ENCODE measurements around the gene INTS4.
"Not testable (repeated sequence)": the region's sequence is repeated elsewhere in the genome, so short reads cannot be mapped to it uniquely, and the experiment has no call there.

INTS4 gene

DNA sequence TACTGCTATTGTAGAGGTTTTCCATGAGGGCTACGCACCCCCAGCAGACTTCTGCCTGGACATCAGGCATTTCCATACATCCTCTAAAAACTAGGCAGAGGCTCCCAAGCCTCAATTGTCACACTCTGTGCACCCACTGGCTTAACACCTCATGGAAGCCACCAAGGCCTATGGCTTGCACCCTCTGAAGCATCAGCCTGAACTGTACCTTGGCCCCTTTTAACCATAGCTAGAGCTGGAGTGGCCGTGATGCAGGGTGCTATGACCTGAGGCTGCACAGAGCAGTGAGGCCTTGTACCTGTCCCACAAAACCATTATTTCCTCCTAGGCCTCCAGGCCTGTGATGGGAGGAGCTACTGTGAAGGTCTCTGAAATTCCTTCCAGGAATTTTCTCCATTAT lies 139.6 kb downstream of the INTS4 start:
- no peak for DNase-seq (ENCODE audit: low read depth)
- TF ChIP-seq, protein P1, sequence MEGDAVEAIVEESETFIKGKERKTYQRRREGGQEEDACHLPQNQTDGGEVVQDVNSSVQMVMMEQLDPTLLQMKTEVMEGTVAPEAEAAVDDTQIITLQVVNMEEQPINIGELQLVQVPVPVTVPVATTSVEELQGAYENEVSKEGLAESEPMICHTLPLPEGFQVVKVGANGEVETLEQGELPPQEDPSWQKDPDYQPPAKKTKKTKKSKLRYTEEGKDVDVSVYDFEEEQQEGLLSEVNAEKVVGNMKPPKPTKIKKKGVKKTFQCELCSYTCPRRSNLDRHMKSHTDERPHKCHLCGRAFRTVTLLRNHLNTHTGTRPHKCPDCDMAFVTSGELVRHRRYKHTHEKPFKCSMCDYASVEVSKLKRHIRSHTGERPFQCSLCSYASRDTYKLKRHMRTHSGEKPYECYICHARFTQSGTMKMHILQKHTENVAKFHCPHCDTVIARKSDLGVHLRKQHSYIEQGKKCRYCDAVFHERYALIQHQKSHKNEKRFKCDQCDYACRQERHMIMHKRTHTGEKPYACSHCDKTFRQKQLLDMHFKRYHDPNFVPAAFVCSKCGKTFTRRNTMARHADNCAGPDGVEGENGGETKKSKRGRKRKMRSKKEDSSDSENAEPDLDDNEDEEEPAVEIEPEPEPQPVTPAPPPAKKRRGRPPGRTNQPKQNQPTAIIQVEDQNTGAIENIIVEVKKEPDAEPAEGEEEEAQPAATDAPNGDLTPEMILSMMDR (IDR thresholded peaks at IDR 0.05; ENCODE audit: insufficient read depth, low read depth, low read length, missing control alignments), result no peak
- no peak overlapping the region for H3K4me3 ChIP-seq (ENCODE audit: low read length)

DNA sequence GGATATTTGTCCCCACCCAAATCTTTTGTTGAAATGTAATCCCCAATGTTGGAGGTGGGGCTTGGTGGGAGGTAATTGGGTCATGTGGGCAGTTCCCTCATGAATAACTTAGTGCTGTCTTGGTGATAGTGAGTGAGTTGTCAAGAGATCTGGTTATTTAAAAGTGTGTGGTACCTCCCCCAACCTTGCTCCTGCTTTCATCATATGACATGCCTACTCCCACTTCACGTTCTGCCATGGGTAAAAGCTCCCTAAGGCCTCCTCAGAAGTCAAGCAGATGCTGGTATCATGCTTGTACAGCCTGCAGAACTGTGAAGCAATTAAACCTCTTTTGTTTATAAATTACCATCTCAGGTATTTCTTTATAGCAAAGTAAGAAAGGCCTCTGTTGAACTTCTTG lies 143.0 kb downstream of the INTS4 start:
- H3K4me3 ChIP-seq (ENCODE audit: low read length), result no peak overlapping the region
- no peak for DNase-seq (ENCODE audit: low read depth)
- TF ChIP-seq, protein P1 (IDR thresholded peaks at IDR 0.05; ENCODE audit: insufficient read depth, low read depth, low read length, missing control alignments), result no peak

DNA sequence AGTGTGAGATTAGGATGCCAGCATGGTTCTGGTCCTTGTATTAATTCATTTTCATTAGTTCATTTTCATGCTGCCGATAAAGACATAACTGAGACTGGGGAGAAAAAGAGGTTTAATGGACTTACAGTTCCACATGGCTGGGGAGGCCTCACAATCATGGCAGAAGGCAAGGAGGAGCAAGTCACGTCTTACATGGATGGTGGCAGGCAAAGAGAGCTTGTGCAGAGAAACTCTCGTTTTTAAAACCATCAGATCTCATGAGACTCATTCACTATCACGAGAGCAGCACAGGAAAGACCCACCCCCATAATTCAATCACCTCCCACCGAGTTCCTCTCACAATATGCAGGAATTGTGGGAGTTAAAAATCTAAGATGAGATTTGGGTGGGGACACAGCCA lies 150.8 kb downstream of the INTS4 start:
- DNase-seq (ENCODE audit: low read depth); H3K4me3 ChIP-seq (ENCODE audit: low read length): not testable (repeated sequence)

DNA sequence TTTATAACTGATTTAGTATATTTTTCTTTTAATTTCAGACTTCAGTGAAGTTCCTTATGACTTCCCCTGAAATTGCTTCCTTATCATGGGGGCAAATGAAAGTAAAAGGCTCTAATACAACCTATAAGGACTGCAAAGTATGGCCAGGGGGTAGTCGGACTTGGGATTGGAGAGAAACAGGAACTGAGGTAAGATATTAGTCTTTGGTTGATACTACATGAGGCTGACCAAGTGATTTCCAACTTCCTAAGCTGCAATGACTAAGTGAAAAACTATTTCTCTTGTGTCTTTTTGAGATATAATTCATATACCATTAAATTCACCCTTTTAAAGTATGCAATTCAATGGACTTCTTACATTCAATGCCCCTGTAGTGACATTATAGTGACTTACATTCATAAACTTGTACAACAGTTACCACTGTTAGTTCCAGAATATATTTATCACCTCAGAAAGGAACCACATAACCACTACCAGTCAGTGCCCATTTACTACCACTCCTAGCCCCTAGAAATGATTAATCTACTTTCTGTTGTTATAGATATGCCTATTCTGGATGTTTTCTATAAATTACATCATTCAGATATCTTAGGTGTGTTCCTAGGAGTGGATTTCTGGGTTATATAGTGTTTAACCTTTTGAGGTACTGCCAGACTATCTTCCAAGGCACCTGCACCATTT lies 151.9 kb downstream of the INTS4 start:
- no peak for DNase-seq (ENCODE audit: low read depth)
- TF ChIP-seq, protein P1 (IDR thresholded peaks at IDR 0.05; ENCODE audit: insufficient read depth, low read depth, low read length, missing control alignments), result no peak
- no peak overlapping the region for H3K4me3 ChIP-seq (ENCODE audit: low read length)

DNA sequence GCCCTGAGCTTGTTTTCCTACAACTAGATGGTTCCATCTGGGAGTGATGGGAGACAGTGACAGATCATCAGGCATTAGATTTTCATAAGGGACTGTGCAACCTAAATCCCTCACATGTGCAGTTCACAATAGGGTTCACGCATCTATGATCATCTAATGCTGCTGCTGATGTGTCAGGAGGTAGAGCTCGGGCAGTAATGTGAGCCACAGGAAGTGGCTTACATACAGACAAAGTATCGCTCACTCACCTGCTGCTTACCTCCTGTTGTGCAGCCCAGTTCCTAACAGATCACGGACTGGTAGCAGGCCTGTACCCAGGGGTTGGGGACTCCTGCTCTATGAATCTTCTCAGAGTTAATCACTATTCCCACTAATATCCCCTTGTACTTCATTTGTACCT lies 161.2 kb downstream of the INTS4 start:
- TF ChIP-seq, protein P1 (IDR thresholded peaks at IDR 0.05; ENCODE audit: insufficient read depth, low read depth, low read length, missing control alignments), result no peak
- H3K4me3 ChIP-seq (ENCODE audit: low read length), result no peak overlapping the region
- DNase-seq (ENCODE audit: low read depth), result no peak

DNA sequence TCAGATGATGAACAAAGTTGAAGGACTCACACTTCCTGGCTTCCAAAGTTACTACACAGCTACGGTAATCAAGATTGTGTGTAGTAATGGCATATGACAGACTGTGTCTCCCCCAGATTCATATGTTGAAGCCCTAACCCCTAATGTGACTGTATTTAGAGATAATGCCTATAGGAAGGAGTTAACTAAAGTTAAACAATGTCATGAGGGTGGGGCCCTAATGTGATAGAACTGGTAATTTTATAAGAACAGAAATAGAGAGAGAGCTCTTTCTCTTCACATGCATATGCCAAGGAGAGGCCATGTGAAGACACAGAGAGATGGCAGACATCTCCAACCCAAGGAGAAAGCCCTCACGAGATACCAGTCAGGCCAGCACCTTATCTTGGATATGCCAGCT lies 165.5 kb downstream of the INTS4 start:
- no peak overlapping the region for H3K4me3 ChIP-seq (ENCODE audit: low read length)
- TF ChIP-seq, protein P1 (IDR thresholded peaks at IDR 0.05; ENCODE audit: insufficient read depth, low read depth, low read length, missing control alignments), result no peak
- DNase-seq (ENCODE audit: low read depth), result no peak
